ENCODE results near the gene TMEM106B. TPM values are rescaled to one million over a fixed set of nuclear protein-coding genes. Genes with fewer than 3 reads are reported as not detected.
A peak's percentile ranks its signal among the peaks of the same experiment; 100 is the strongest.

TMEM106B gene
- total and polyA plus RNA-seq, 7 experiments from 2014 or later = 22.8 to 69.2 (median 40.1) TPM

GRCh38 chr7:12209221-12209620 lies 1.9 kb upstream of the TMEM106B start:
- H3K36me3 Mint-ChIP-seq = peaks cover 0 to 6% (median 4%) of the 10 kb centered on the region in 5 donors
- Histone ChIP-seq H3K27ac (ENCODE audit: low read depth, low read length) (no peak overlapping the region), H3K9me3 (ENCODE audit: control insufficient read depth in 2 of 3, low read length in 3 of 3) (no peaks in the 10 kb centered on the region), H3K27me3 (ENCODE audit: control insufficient read depth in 2 of 2, insufficient read depth in 2 of 2, low read length in 2 of 2) (no peaks in the 10 kb centered on the region), H3K4me1 (ENCODE audit: control insufficient read depth in 2 of 2, insufficient read depth in 2 of 2, low read length in 2 of 2) (peaks cover 12 to 17% of the 10 kb centered on the region in 2 donors), H3K4me3 (ENCODE audit: low read length) (no peak overlapping the region), H3K36me3 (ENCODE audit: control insufficient read depth in 2 of 3, insufficient read depth in 3 of 3, low read length in 3 of 3) (no peaks in the 10 kb centered on the region)
- H3K4me1 Mint-ChIP-seq = peaks cover 15 to 37% (median 29%) of the 10 kb centered on the region in 7 donors
- peaks cover 0 to 38% (median 0%) of the 10 kb centered on the region in 5 donors for H3K27me3 Mint-ChIP-seq
- peak overlapping the region in 1 of 9 donors; percentile 100 for H3K27ac Mint-ChIP-seq
- H3K9me3 Mint-ChIP-seq = peaks cover 0 to 5% (median 0%) of the 10 kb centered on the region in 11 donors
- DNase-seq (no peak), ATAC-seq (no peak)
- H3K4me3 Mint-ChIP-seq = no peak overlapping the region
- CTCF ChIA-PET = no interaction called here
- intact Hi-C loops (cut with micrococcal nuclease) = no loop called here
- POLR2A ChIA-PET = interaction anchor here (1.1 to 1.9 kb wide), 2 partner anchors 9 to 12 kb away, joined by 3 to 5 read pairs; no protein-coding TSS in a partner anchor

GRCh38 chr7:12210179-12211053 lies 678 bp upstream of the TMEM106B start:
- peaks cover 21 to 48% (median 35%) of the 10 kb centered on the region in 7 donors for H3K4me1 Mint-ChIP-seq
- peaks cover 0 to 5% (median 0%) of the 10 kb centered on the region in 3 experiments for H3K36me3 ChIP-seq (ENCODE audit: control insufficient read depth in 2 of 3, insufficient read depth in 3 of 3, low read length in 3 of 3)
- no peaks in the 10 kb centered on the region for H3K27me3 ChIP-seq (ENCODE audit: control insufficient read depth in 2 of 2, insufficient read depth in 2 of 2, low read length in 2 of 2)
- peaks cover 0 to 37% (median 0%) of the 10 kb centered on the region in 5 donors for H3K27me3 Mint-ChIP-seq
- no peaks in the 10 kb centered on the region for H3K9me3 ChIP-seq (ENCODE audit: control insufficient read depth in 2 of 3, low read length in 3 of 3)
- intact Hi-C loops (cut with micrococcal nuclease) = loop anchor here (1.0 to 5.0 kb wide), 18 partner anchors 12 to 1270 kb away; partner anchors contain the start of genes VWDE (in 2 of the 2) and ARL4A (in 1 of the 2)
- H3K36me3 Mint-ChIP-seq = peaks cover 0 to 14% (median 11%) of the 10 kb centered on the region in 5 donors
- ChIA-PET POLR2A (interaction anchor here (0.6 to 3.2 kb wide), 21 partner anchors 10 to 1270 kb away, joined by 3 to 24 read pairs (median 3); a partner anchor contains a TSS), CTCF (interaction anchor here (0.7 to 1.9 kb wide), 6 partner anchors 28 to 141 kb away, joined by 3 to 6 read pairs (median 4); no protein-coding TSS in a partner anchor)
- DNase-seq (peak in 4 of 9 donors; percentile 2 to 66 (median 4)), ATAC-seq (peak; percentile 42)
- H3K4me1 ChIP-seq (ENCODE audit: control insufficient read depth in 2 of 2, insufficient read depth in 2 of 2, low read length in 2 of 2) = peaks cover 12 to 22% of the 10 kb centered on the region in 2 donors
- peaks cover 0 to 5% (median 0%) of the 10 kb centered on the region in 11 donors for H3K9me3 Mint-ChIP-seq
- peak overlapping the region; percentile 78 for H3K4me3 ChIP-seq (ENCODE audit: low read length)
- H3K4me3 Mint-ChIP-seq = peak overlapping the region; percentile 87 to 98 (median 96)
- H3K27ac Mint-ChIP-seq = peak overlapping the region; percentile 95 to 100 (median 99)
- H3K27ac ChIP-seq (ENCODE audit: low read depth, low read length) = peak overlapping the region; percentile 97

- peak overlapping the region; percentile 78 for H3K4me3 ChIP-seq (ENCODE audit: low read length)
- ChIA-PET CTCF (interaction anchor here (0.7 to 1.9 kb wide), 8 partner anchors 17 to 111 kb away, joined by 3 to 6 read pairs (median 4); no protein-coding TSS in a partner anchor), POLR2A (interaction anchor here (0.7 to 3.2 kb wide), 16 partner anchors 10 to 1272 kb away, joined by 3 to 24 read pairs (median 4); a partner anchor contains a TSS)
- H3K4me3 Mint-ChIP-seq = peak overlapping the region; percentile 87 to 98 (median 97)
- H3K27me3 Mint-ChIP-seq = peaks cover 0 to 28% (median 0%) of the 10 kb centered on the region in 5 donors
- H3K27ac ChIP-seq (ENCODE audit: low read depth, low read length) = peak overlapping the region; percentile 97
- H3K27me3 ChIP-seq (ENCODE audit: control insufficient read depth in 2 of 2, insufficient read depth in 2 of 2, low read length in 2 of 2) = no peaks in the 10 kb centered on the region
- intact Hi-C loops (cut with micrococcal nuclease) = loop anchor here (1.0 to 5.0 kb wide), 18 partner anchors 10 to 1272 kb away; partner anchors contain the start of genes VWDE (in 2 of the 2) and ARL4A (in 1 of the 2)
- peaks cover 0 to 13% (median 0%) of the 10 kb centered on the region in 3 experiments for H3K36me3 ChIP-seq (ENCODE audit: control insufficient read depth in 2 of 3, insufficient read depth in 3 of 3, low read length in 3 of 3)
- peaks cover 7 to 29% (median 25%) of the 10 kb centered on the region in 5 donors for H3K36me3 Mint-ChIP-seq
- no peak for ATAC-seq
- H3K27ac Mint-ChIP-seq = peak overlapping the region; percentile 95 to 100 (median 99)
- H3K9me3 Mint-ChIP-seq = peaks cover 0 to 5% (median 0%) of the 10 kb centered on the region in 11 donors
- H3K4me1 ChIP-seq (ENCODE audit: control insufficient read depth in 2 of 2, insufficient read depth in 2 of 2, low read length in 2 of 2) = peaks cover 12 to 22% of the 10 kb centered on the region in 2 donors
- no peak for DNase-seq
- no peaks in the 10 kb centered on the region for H3K9me3 ChIP-seq (ENCODE audit: control insufficient read depth in 2 of 3, low read length in 3 of 3)
- peaks cover 32 to 63% (median 48%) of the 10 kb centered on the region in 7 donors for H3K4me1 Mint-ChIP-seq
Measured at GRCh38 chr7:12211711-12212485, 804 bp downstream of the TMEM106B start.

GRCh38 chr7:12217311-12217710 lies 6.2 kb downstream of the TMEM106B start:
- Mint-ChIP-seq H3K27ac (peak overlapping the region in 3 of 9 donors; percentile 9 to 25 (median 14)), H3K36me3 (peaks cover 29 to 71% (median 64%) of the 10 kb centered on the region in 5 donors), H3K9me3 (peaks cover 0 to 4% (median 0%) of the 10 kb centered on the region in 11 donors), H3K27me3 (no peaks in the 10 kb centered on the region), H3K4me1 (peaks cover 38 to 91% (median 79%) of the 10 kb centered on the region in 7 donors), H3K4me3 (peak overlapping the region in 1 of 10 donors; percentile 15)
- intact Hi-C loops (cut with micrococcal nuclease) = no loop called here
- CTCF ChIA-PET = interaction anchor here (0.6 to 1.1 kb wide), 2 partner anchors 39 to 57 kb away, joined by 3 to 5 read pairs; no protein-coding TSS in a partner anchor
- POLR2A ChIA-PET = interaction anchor here (0.7 to 0.9 kb wide), 2 partner anchors 9 to 40 kb away, joined by 5 read pairs; no protein-coding TSS in a partner anchor
- no peak for DNase-seq
- Histone ChIP-seq H3K9me3 (ENCODE audit: control insufficient read depth in 2 of 3, low read length in 3 of 3) (no peaks in the 10 kb centered on the region), H3K36me3 (ENCODE audit: control insufficient read depth in 2 of 3, insufficient read depth in 3 of 3, low read length in 3 of 3) (peaks cover 0 to 33% (median 9%) of the 10 kb centered on the region in 3 experiments), H3K4me1 (ENCODE audit: control insufficient read depth in 2 of 2, insufficient read depth in 2 of 2, low read length in 2 of 2) (peaks cover 8 to 33% of the 10 kb centered on the region in 2 donors), H3K27ac (ENCODE audit: low read depth, low read length) (no peak overlapping the region), H3K27me3 (ENCODE audit: control insufficient read depth in 2 of 2, insufficient read depth in 2 of 2, low read length in 2 of 2) (no peaks in the 10 kb centered on the region), H3K4me3 (ENCODE audit: low read length) (no peak overlapping the region)
- no peak for ATAC-seq

- Histone ChIP-seq H3K36me3 (ENCODE audit: control insufficient read depth in 2 of 3, insufficient read depth in 3 of 3, low read length in 3 of 3) (peaks cover 0 to 28% (median 9%) of the 10 kb centered on the region in 3 experiments), H3K4me1 (ENCODE audit: control insufficient read depth in 2 of 2, insufficient read depth in 2 of 2, low read length in 2 of 2) (peaks cover 18 to 31% of the 10 kb centered on the region in 2 donors), H3K4me3 (ENCODE audit: low read length) (no peak overlapping the region), H3K27me3 (ENCODE audit: control insufficient read depth in 2 of 2, insufficient read depth in 2 of 2, low read length in 2 of 2) (no peaks in the 10 kb centered on the region), H3K27ac (ENCODE audit: low read depth, low read length) (no peak overlapping the region), H3K9me3 (ENCODE audit: control insufficient read depth in 2 of 3, low read length in 3 of 3) (no peaks in the 10 kb centered on the region)
- ATAC-seq (no peak), DNase-seq (no peak)
- peaks cover 40 to 93% (median 86%) of the 10 kb centered on the region in 7 donors for H3K4me1 Mint-ChIP-seq
- H3K27me3 Mint-ChIP-seq = no peaks in the 10 kb centered on the region
- peak overlapping the region in 3 of 10 donors; percentile 9 to 53 (median 14) for H3K4me3 Mint-ChIP-seq
- H3K36me3 Mint-ChIP-seq = peaks cover 35 to 75% (median 74%) of the 10 kb centered on the region in 5 donors
- POLR2A ChIA-PET = interaction anchor here (1.1 kb wide), 1 partner anchor 10 kb away, joined by 6 read pairs; the partner anchor contains the start of gene TMEM106B
- peak overlapping the region in 7 of 9 donors; percentile 39 to 89 (median 79) for H3K27ac Mint-ChIP-seq
- intact Hi-C loops (cut with micrococcal nuclease) = no loop called here
- peaks cover 0 to 10% (median 0%) of the 10 kb centered on the region in 11 donors for H3K9me3 Mint-ChIP-seq
- CTCF ChIA-PET = no interaction called here
Measured at GRCh38 chr7:12220389-12221046, 9.4 kb downstream of the TMEM106B start.

All from naive thymus-derived CD4-positive, alpha-beta T cell (primary cell).